HEK293 (cell line): ENCODE results near the gene STRADA.

Source experiments
- CTCF ChIA-PET: fragments of 350-600 bp; formaldehyde crosslinking; extraction: SDS; loops from one replicate; lab custom pipeline; 2021; ENCODE audit warnings: antibody characterized with exemption; lab: Yijun Ruan, JAX
- POLR2A ChIA-PET: fragments of 300-600 bp; formaldehyde crosslinking; extraction: SDS; loops from one replicate; lab custom pipeline; 2020; ENCODE audit warnings: antibody characterized with exemption, inconsistent platforms; lab: Yijun Ruan, JAX
- H3K27ac ChIP-seq: fragments of 200-500 bp; sonication (Bioruptor generic); 2 replicates; pipeline ENCODE4 v1.5.1; 2014; ENCODE audit warnings: low read depth, low read length, control low read depth, inconsistent platforms; ENCODE audit errors: extremely low read depth
- H3K36me3 ChIP-seq, 2 experiments: fragments of 200-500 bp in 1 of 2; sonication (Bioruptor generic) in 1 of 2; 1 replicate in 1 of 2; 2 replicates in 1 of 2; pipeline ENCODE4 v1.5.1; 2014 to 2017; ENCODE audit warnings: inconsistent platforms in 2 of 2, low read length in 2 of 2; ENCODE audit not compliant: control insufficient read depth in 2 of 2, insufficient read depth in 1 of 2
- H3K4me1 ChIP-seq: fragments of 200-500 bp; sonication (Bioruptor generic); 2 replicates; pipeline ENCODE4 v1.5.1; 2014; ENCODE audit warnings: mild to moderate bottlenecking, low read length, inconsistent platforms; ENCODE audit not compliant: control insufficient read depth, insufficient read depth
- H3K4me3 ChIP-seq: 2 replicates; pipeline ENCODE4 v1.5.1; 2011; ENCODE audit warnings: low read depth, mild to moderate bottlenecking, control low read depth, low read length, moderate library complexity
- H3K9me3 ChIP-seq: fragments of 200-500 bp; sonication (Bioruptor generic); 2 replicates; pipeline ENCODE4 v1.5.1; 2014; ENCODE audit warnings: low read depth, low read length, inconsistent platforms; ENCODE audit not compliant: control insufficient read depth, insufficient read depth
- BCL11A ChIP-seq: fragments of 450-650 bp; formaldehyde crosslinking; IDR thresholded peaks from 2 replicates; pipeline ENCODE4 v1.5.1; 2016; ENCODE audit warnings: low read depth, missing biosample characterization, missing genetic modification characterization
- GLIS2 ChIP-seq: fragments of 450-650 bp; formaldehyde crosslinking; IDR thresholded peaks from 2 replicates; pipeline ENCODE4 v1.5.1; 2016; ENCODE audit warnings: missing biosample characterization, missing genetic modification characterization
- HOXC10 ChIP-seq: sonication (generic); formaldehyde crosslinking; IDR thresholded peaks from 2 replicates; pipeline ENCODE4 v1.8.1; 2023; ENCODE audit warnings: mild to moderate bottlenecking, missing genetic modification reagents
- SP7 ChIP-seq: fragments of 450-650 bp; formaldehyde crosslinking; IDR thresholded peaks from 2 replicates; pipeline ENCODE4 v1.5.1; 2016; ENCODE audit warnings: missing biosample characterization, missing genetic modification characterization
- ZBTB17 ChIP-seq: fragments of 450-650 bp; formaldehyde crosslinking; IDR thresholded peaks from 2 replicates; pipeline ENCODE4 v1.5.1; 2016; ENCODE audit warnings: missing biosample characterization, missing genetic modification characterization
- ZNF155 ChIP-seq: fragments of 450-650 bp; formaldehyde crosslinking; IDR thresholded peaks from 2 replicates; pipeline ENCODE4 v1.5.1; 2016; ENCODE audit warnings: missing biosample characterization, missing genetic modification characterization
- ZNF426 ChIP-seq: fragments of 450-650 bp; formaldehyde crosslinking; IDR thresholded peaks from 2 replicates; pipeline ENCODE4 v1.5.1; 2017; ENCODE audit warnings: missing biosample characterization, missing genetic modification characterization, mild to moderate bottlenecking, inconsistent platforms, moderate library complexity
- ZSCAN30 ChIP-seq: fragments of 450-650 bp; IDR thresholded peaks from 2 replicates; pipeline ENCODE4 v1.5.1; 2018; ENCODE audit warnings: missing biosample characterization, mild to moderate bottlenecking, missing genetic modification characterization, moderate library complexity
- ZXDB ChIP-seq: fragments of 450-650 bp; formaldehyde crosslinking; IDR thresholded peaks from 2 replicates; pipeline ENCODE4 v1.5.1; 2016; ENCODE audit warnings: missing biosample characterization, missing genetic modification characterization
- TF ChIP-seq, protein P1 (sequence below): fragments of 450-650 bp; formaldehyde crosslinking; IDR thresholded peaks from 2 replicates; pipeline ENCODE4 v1.5.1; 2016; ENCODE audit warnings: missing biosample characterization, missing genetic modification characterization
- TF ChIP-seq, protein P2 (sequence below): fragments of 450-650 bp; formaldehyde crosslinking; IDR thresholded peaks from 2 replicates; pipeline ENCODE4 v1.5.1; 2016; ENCODE audit warnings: missing biosample characterization, missing genetic modification characterization
- TF ChIP-seq, protein P3 (sequence below): fragments of 450-650 bp; formaldehyde crosslinking; optimal IDR thresholded peaks from 2 replicates; pipeline ENCODE3; 2016; ENCODE audit warnings: missing biosample characterization, mild to moderate bottlenecking, missing genetic modification characterization

The STRADA gene

GRCh38 chr17:63697341-63698286, 44.0 kb downstream of the STRADA start (continued):
- TF ChIP-seq SP7 (peak; percentile 29; the same call in 1 of the 2 replicates), ZXDB (tag by site-specific recombination) (peak; percentile 57), BCL11A (tag by site-specific recombination) (no peak)
- TF ChIP-seq, all 188 proteins: peak for 14

GRCh38 chr17:63696381-63696961, 45.1 kb downstream of the STRADA start:
- H3K36me3 ChIP-seq, result peaks cover 3 to 59% of the 10 kb centered on the region in 2 experiments; a peak in 2 of 3 replicates
- H3K4me1 ChIP-seq, result peaks cover 3% of the 10 kb centered on the region; the same call in 1 of the 2 replicates
- ChIA-PET POLR2A (interaction anchor here (1.2 to 2.0 kb wide), 3 partner anchors 75 to 131 kb away, joined by 4 to 5 read pairs (median 4); partner anchors contain the start of genes CCDC47, FTSJ3, MAP3K3 and PSMC5), CTCF (interaction anchor here (0.6 to 3.7 kb wide), 14 partner anchors 9 to 846 kb away, joined by 3 to 27 read pairs (median 3); partner anchors contain the start of gene MAP3K3)
- H3K4me3 ChIP-seq, result no peak overlapping the region
- peak overlapping the region; percentile 0; the same call in 1 of the 2 replicates for H3K27ac ChIP-seq
- no peaks in the 10 kb centered on the region for H3K9me3 ChIP-seq
- 0 out of 2 replicates have a peak, but pooled peaks have one; percentile 19 for TF ChIP-seq GLIS2 (tag by site-specific recombination)
- no peak for TF ChIP-seq ZNF426 (tag by site-specific recombination)
- TF ChIP-seq, protein P1, sequence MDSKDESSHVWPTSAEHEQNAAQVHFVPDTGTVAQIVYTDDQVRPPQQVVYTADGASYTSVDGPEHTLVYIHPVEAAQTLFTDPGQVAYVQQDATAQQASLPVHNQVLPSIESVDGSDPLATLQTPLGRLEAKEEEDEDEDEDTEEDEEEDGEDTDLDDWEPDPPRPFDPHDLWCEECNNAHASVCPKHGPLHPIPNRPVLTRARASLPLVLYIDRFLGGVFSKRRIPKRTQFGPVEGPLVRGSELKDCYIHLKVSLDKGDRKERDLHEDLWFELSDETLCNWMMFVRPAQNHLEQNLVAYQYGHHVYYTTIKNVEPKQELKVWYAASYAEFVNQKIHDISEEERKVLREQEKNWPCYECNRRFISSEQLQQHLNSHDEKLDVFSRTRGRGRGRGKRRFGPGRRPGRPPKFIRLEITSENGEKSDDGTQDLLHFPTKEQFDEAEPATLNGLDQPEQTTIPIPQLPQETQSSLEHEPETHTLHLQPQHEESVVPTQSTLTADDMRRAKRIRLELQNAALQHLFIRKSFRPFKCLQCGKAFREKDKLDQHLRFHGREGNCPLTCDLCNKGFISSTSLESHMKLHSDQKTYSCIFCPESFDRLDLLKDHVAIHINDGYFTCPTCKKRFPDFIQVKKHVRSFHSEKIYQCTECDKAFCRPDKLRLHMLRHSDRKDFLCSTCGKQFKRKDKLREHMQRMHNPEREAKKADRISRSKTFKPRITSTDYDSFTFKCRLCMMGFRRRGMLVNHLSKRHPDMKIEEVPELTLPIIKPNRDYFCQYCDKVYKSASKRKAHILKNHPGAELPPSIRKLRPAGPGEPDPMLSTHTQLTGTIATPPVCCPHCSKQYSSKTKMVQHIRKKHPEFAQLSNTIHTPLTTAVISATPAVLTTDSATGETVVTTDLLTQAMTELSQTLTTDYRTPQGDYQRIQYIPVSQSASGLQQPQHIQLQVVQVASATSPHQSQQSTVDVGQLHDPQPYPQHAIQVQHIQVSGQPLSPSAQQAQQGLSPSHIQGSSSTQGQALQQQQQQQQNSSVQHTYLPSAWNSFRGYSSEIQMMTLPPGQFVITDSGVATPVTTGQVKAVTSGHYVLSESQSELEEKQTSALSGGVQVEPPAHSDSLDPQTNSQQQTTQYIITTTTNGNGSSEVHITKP (tag by site-specific recombination), result peak; percentile 41
- TF ChIP-seq, protein P2, sequence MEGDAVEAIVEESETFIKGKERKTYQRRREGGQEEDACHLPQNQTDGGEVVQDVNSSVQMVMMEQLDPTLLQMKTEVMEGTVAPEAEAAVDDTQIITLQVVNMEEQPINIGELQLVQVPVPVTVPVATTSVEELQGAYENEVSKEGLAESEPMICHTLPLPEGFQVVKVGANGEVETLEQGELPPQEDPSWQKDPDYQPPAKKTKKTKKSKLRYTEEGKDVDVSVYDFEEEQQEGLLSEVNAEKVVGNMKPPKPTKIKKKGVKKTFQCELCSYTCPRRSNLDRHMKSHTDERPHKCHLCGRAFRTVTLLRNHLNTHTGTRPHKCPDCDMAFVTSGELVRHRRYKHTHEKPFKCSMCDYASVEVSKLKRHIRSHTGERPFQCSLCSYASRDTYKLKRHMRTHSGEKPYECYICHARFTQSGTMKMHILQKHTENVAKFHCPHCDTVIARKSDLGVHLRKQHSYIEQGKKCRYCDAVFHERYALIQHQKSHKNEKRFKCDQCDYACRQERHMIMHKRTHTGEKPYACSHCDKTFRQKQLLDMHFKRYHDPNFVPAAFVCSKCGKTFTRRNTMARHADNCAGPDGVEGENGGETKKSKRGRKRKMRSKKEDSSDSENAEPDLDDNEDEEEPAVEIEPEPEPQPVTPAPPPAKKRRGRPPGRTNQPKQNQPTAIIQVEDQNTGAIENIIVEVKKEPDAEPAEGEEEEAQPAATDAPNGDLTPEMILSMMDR (tag by site-specific recombination), result peak; percentile 54; the same call in 1 of the 2 replicates
- TF ChIP-seq ZSCAN30, result no peak
- peak; percentile 80 for TF ChIP-seq ZBTB17 (tag by site-specific recombination)
- TF ChIP-seq, all 188 proteins: peak for 4

GRCh38 chr17:63695889-63696288, 45.7 kb downstream of the STRADA start:
- H3K36me3 ChIP-seq, result peaks cover 3 to 65% of the 10 kb centered on the region in 2 experiments; a peak in 2 of 3 replicates
- TF ChIP-seq, protein P3, sequence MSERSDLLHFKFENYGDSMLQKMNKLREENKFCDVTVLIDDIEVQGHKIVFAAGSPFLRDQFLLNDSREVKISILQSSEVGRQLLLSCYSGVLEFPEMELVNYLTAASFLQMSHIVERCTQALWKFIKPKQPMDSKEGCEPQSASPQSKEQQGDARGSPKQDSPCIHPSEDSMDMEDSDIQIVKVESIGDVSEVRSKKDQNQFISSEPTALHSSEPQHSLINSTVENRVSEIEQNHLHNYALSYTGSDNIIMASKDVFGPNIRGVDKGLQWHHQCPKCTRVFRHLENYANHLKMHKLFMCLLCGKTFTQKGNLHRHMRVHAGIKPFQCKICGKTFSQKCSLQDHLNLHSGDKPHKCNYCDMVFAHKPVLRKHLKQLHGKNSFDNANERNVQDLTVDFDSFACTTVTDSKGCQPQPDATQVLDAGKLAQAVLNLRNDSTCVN (tag by site-specific recombination), result no peak
- no peak for TF ChIP-seq ZNF155 (tag by site-specific recombination)
- no peak for TF ChIP-seq HOXC10 (CRISPR knock-in tag)
- no peak overlapping the region for H3K4me3 ChIP-seq
- H3K4me1 ChIP-seq, result peaks cover 3% of the 10 kb centered on the region; the same call in 1 of the 2 replicates
- H3K27ac ChIP-seq, result no peak overlapping the region
- CTCF ChIA-PET, result interaction anchor here (0.6 to 3.7 kb wide), 11 partner anchors 8 to 846 kb away, joined by 3 to 27 read pairs (median 3); partner anchors contain the start of gene MAP3K3
- no peaks in the 10 kb centered on the region for H3K9me3 ChIP-seq
- POLR2A ChIA-PET, result interaction anchor here (0.7 to 2.0 kb wide), 4 partner anchors 20 to 131 kb away, joined by 4 to 10 read pairs (median 5); partner anchors contain the start of genes CCDC47, FTSJ3, MAP3K3 and PSMC5
